CD4-positive, alpha-beta T cell treated with Interleukin-15 for 1 hour (primary cell): ENCODE data around the gene B4GALT7.
A peak's percentile ranks its signal among the peaks of the same experiment; 100 is the strongest.
"Not testable (repeated sequence)": the region's sequence is repeated elsewhere in the genome, so short reads cannot be mapped to it uniquely, and the experiment has no call there.

Experiments used
- DNase-seq: peaks from one replicate; pipeline ENCODE4 v3.0.0-alpha.2; 2020

Gene B4GALT7, protein sequence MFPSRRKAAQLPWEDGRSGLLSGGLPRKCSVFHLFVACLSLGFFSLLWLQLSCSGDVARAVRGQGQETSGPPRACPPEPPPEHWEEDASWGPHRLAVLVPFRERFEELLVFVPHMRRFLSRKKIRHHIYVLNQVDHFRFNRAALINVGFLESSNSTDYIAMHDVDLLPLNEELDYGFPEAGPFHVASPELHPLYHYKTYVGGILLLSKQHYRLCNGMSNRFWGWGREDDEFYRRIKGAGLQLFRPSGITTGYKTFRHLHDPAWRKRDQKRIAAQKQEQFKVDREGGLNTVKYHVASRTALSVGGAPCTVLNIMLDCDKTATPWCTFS

DNA sequence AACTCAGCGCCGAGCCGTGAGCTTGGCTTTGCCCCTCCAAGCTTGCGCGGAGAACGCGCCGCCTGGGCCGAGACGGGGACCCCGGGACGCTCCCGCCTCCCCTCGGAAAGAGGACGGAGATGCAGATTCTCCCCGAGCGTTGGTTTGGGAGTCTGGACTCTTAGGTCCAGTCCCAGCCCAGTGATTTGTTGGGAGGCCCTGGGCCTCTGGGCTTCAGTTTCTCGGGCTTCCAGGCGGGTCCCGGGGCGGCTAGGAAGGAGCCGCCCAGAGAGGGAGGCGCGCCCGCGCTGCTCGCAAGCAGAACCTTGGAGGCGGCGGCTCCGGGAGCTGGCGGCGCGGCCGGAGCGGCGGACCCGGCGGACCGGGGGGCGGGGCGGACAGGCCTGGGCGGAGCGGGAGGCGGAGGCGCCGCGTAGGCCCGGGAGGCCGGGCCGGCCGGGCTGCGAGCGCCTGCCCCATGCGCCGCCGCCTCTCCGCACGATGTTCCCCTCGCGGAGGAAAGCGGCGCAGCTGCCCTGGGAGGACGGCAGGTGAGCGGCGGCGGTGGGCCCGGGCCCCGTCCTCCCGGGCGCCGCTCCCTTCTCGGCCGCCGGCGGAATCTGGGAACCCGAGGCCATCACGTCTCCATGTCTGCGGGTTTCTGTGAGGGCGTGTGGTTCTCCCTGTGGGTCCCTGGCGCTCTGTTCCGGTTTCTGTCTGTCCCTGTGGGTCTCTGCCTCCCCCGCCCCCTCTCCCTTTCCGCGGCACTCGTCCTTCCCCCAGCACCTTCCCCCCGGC lies at the start of gene B4GALT7:
Gene B4GALT7, plus strand, starts transcription at position 402 of the 777 bp plus-strand sequence. Its CDS starts 79 bp downstream, at position 481.
- peak; percentile 82 for DNase-seq

DNA sequence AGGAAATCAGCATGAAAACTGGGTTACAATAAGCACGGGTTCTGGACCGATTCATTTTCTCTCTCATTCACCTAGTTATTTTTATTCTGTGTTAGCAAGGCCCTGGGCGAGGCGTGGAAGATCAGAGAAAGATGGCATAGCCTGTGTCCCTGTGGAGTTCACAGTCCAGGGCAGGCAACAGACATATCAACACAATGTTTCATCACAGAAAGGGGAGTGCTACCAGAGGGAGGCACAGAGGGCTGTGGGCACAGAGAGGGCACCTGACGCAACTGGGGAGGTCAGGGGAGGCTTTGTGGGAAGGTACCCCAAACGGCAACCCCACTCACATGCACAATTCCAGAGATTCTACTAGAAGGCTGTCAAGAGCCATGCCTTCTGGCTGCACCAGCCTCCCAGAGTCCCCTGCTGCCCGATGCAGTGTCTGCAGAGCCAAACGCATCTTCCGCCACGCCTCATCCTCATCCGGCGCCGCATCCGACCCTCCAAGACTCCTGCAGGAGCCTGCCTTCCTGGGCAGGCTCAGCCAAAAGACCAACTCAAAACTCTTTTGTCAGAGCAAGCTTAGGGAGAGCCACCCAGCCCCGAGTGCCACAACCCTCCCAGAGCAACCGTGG lies 47.0 kb upstream of the B4GALT7 start:
- DNase-seq, result no peak

GRCh38 chr5:177553671-177554429 lies 46.1 kb upstream of the B4GALT7 start:
- peak; percentile 18 for DNase-seq

GRCh38 chr5:177554474-177555111 lies 45.3 kb upstream of the B4GALT7 start, which contains the start of gene FAM193B:
Gene FAM193B (minus strand): TSS chr5:177554563. CDS start chr5:177554458, 105 bp downstream.
- peak; percentile 94 for DNase-seq

- DNase-seq, result no peak
Observed at GRCh38 chr5:177555228-177555627, 44.7 kb upstream of the B4GALT7 start.

GRCh38 chr5:177555665-177556064 lies 44.3 kb upstream of the B4GALT7 start:
- no peak for DNase-seq

DNA sequence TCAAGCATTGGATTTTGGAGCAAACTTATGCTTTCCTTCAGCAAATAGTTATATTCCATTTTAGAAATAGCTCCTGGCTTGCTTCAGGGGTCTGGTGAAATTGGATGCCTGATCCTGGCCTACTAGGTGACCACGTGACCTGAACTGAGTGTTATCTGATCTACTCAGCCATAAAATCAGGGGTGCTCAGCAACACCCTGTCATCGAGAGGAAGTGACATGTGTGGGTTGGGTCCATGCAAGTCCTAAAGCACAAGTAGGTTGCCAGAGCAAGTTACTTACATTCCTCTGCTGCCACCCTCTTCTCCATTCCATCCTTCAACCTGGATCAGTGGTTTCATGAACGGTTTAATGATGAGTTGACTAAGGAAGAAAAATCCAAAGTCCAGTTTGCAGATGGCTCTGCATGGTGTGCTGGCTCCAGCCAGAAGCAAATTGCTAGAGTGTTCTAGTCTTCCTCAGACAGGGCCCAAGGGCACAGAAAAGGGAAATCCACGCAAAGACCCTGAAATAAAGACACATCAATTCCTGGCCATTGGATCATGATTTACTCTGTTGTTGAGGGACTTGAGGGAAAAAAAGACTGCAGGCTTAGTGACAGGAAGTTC lies 42.8 kb upstream of the B4GALT7 start:
- DNase-seq, result no peak

- no peak for DNase-seq
Observed at GRCh38 chr5:177557796-177558195, 42.1 kb upstream of the B4GALT7 start.

- DNase-seq, result not testable (repeated sequence)
Observed at GRCh38 chr5:177559446-177559941, 40.4 kb upstream of the B4GALT7 start.

GRCh38 chr5:177565046-177565445 lies 34.9 kb upstream of the B4GALT7 start:
- DNase-seq, result no peak

DNA sequence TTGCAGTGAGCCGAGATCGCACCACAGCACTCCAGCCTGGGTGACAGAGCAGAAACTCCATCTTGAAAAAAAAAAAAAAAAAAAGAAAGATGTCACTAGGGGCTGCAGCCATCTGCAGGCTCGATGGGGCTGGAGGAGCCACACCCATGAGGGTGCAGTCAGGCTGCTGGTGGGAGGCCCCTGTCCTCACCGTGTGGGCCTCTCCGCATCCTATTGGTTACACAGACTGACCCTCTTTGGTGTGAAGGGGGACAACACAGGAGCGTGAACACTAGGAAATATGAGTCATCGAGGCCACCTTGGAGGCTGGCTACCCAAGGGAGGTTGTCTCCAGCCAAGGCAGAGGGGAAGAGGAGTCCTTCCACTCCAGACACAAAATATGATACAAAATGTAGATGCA lies 31.6 kb upstream of the B4GALT7 start:
- DNase-seq, result no peak

DNA sequence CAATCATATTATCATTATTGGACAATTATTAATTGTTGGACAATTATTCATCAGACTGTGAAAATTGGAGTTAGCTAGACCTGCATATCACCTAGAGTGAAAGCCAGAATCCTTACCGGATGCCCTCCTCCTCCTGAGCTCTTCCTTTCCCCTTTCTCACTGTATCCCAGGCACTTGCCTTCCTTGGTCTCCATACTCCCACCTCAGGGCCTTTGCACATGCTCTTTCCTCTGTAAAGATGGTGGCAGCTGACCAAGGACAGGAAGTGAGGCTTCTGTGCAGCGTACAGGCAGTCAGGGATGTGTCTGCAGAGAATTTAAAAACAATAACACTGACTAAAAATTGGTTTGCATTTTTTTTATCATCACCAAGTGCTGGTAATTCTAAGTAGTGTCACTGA lies 30.0 kb upstream of the B4GALT7 start:
- no peak for DNase-seq

- no peak for DNase-seq
Observed at GRCh38 chr5:177575488-177575887, 24.4 kb upstream of the B4GALT7 start.

DNA sequence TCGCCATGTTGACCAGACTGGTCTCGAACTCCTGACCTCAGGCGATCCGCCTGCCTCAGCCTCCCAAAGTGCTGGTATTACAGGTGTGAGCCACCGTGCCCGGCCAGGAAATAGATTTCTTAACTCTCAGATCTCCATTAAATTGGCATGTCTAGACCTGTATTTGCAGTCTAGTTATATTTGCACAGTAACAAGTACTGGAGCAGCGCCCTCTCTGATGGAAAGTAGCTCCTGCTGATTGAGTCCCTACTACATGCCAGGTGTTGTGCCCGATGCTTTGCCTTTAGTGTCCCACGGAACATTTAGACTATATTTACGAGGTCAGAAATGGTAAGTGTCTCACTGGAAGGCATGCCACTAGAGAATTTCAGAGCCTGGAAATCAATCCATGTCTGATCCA lies 23.8 kb upstream of the B4GALT7 start:
- DNase-seq, result no peak

GRCh38 chr5:177578316-177578715 lies 21.6 kb upstream of the B4GALT7 start:
- no peak for DNase-seq

GRCh38 chr5:177588413-177588909 lies 11.5 kb upstream of the B4GALT7 start:
- no peak for DNase-seq

DNA sequence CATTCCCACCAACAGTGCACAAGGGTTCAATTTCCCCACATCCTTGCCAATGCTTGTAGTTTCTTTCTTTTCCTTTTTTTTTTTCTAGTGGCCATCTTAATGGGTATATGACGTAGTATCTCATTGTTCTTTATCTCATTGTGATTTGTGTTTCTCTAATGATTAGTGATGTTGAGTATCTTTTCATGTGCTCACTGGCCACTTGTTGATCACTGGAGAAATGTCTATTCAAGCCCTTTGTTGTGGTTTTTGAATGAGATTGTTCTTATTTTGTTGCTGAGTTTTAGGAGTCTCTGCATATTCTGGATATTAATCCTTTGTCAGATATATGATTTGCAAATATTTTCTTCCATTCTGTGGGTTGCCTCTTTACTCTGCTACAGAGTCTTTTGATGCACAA lies 9.5 kb upstream of the B4GALT7 start:
- no peak for DNase-seq

DNA sequence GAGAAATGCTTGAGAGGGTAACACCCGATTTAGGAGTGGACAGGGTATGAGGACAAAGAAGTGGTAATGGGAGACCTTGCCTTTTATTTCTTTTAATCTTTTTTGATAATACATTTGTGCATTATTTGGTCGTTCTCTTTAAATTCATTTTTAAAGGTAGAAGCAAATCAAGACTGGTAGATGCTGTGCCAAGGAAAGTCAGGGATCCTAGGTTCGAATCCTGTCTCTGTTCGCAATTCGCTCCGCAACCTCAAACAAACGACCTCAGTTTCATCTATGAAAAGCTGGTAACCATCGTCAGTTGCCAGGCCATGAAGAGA lies 8.3 kb upstream of the B4GALT7 start:
- no peak for DNase-seq

- DNase-seq, result peak; percentile 89
Observed at GRCh38 chr5:177592010-177592834, 7.7 kb upstream of the B4GALT7 start, which contains the start of gene TMED9. Gene TMED9 (plus strand): TSS chr5:177592203. CDS start chr5:177592215, 12 bp downstream.

GRCh38 chr5:177592905-177593304 lies 7.0 kb upstream of the B4GALT7 start:
- no peak for DNase-seq

DNA sequence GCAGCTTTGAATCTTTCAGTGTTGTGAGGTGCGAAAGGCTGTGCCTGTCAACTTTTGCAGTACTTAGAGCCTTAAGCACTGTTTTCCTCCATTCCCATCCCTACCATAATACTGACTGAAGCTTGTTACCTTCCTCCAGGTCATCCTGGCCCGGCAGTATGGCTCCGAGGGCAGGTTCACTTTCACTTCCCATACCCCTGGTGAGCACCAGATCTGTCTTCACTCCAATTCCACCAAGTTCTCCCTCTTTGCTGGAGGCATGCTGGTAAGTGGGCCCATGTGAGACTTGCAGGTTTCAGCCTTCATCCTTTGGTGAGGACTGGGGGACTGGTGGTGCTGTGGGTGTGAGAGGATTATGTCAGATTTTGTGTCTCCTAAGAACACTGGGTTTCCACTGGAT lies 6.4 kb upstream of the B4GALT7 start:
- DNase-seq, result no peak
